GM18868 (cell line): ENCODE measurements around the gene SPAG9.

Experiments used
- ATAC-seq: cut with Tn5 transposase; IDR thresholded peaks from one replicate; pipeline ENCODE4 v1.9.1; 2021; ENCODE audit warnings: mild to moderate bottlenecking, moderate library complexity; ENCODE audit not compliant: unreplicated experiment

Gene SPAG9

GRCh38 chr17:50923611-50924010, 197.1 kb downstream of the SPAG9 start:
- no peak for ATAC-seq

- ATAC-seq: no peak
Observed at GRCh38 chr17:50922721-50923405, 197.8 kb downstream of the SPAG9 start.

GRCh38 chr17:50922107-50922506, 198.6 kb downstream of the SPAG9 start:
- no peak for ATAC-seq

GRCh38 chr17:50920891-50921586, 199.6 kb downstream of the SPAG9 start:
- ATAC-seq: no peak

- ATAC-seq: no peak
Observed at GRCh38 chr17:50920041-50920410, 200.6 kb downstream of the SPAG9 start.

- peak; percentile 83 for ATAC-seq
Observed at GRCh38 chr17:50919321-50920040, 201.2 kb downstream of the SPAG9 start.

- ATAC-seq: no peak
Observed at GRCh38 chr17:50918933-50919296, 201.8 kb downstream of the SPAG9 start.

GRCh38 chr17:50918071-50918932, 202.4 kb downstream of the SPAG9 start:
- ATAC-seq: no peak

GRCh38 chr17:50917418-50917743, 203.3 kb downstream of the SPAG9 start:
- ATAC-seq: no peak

GRCh38 chr17:50916708-50917417, 203.8 kb downstream of the SPAG9 start:
- ATAC-seq: no peak

- no peak for ATAC-seq
Observed at GRCh38 chr17:50916026-50916707, 204.5 kb downstream of the SPAG9 start.

GRCh38 chr17:50914505-50915063, 206.1 kb downstream of the SPAG9 start:
- no peak for ATAC-seq

GRCh38 chr17:50913120-50913519, 207.5 kb downstream of the SPAG9 start:
- ATAC-seq: no peak
